AG04450 (cell line): Measurements from ENCODE around the gene SLC46A3. TPM values are rescaled to one million over a fixed set of nuclear protein-coding genes. Genes with fewer than 3 reads are reported as not detected.

ENCODE experiments used
- CTCF ChIA-PET: fragments of 300-600, 350-600 bp; formaldehyde crosslinking; extraction: SDS; loops from one replicate; lab custom pipeline; 2022; ENCODE audit warnings: antibody characterized with exemption, inconsistent platforms; lab: Charles Lee
- POLR2A ChIA-PET: fragments of 350-600 bp; formaldehyde crosslinking; extraction: SDS; loops from one replicate; lab custom pipeline; 2021; ENCODE audit warnings: antibody characterized with exemption, inconsistent platforms; lab: Yijun Ruan, JAX
- DNase-seq: peaks from one replicate; pipeline ENCODE4 v3.0.0-alpha.2; 2011; ENCODE audit warnings: low read depth, low spot score
- H3K27ac ChIP-seq: one replicate; pipeline ENCODE4 v1.5.1; 2012; ENCODE audit warnings: low read depth, low read length, control low read depth
- H3K27me3 ChIP-seq: one replicate; pipeline ENCODE4 v1.6.0; 2012; ENCODE audit warnings: low read length; ENCODE audit not compliant: control insufficient read depth, insufficient read depth
- H3K4me3 ChIP-seq: 2 replicates; pipeline ENCODE4 v1.5.1; 2011; ENCODE audit warnings: mild to moderate bottlenecking, low read depth, low read length, control low read depth
- H3K9me3 ChIP-seq: 2 replicates; pipeline ENCODE4 v1.5.1; 2012; ENCODE audit warnings: low read length; ENCODE audit not compliant: control insufficient read depth, insufficient read depth
- polyA plus RNA-seq: library from polyadenylated mRNA; depleted of rRNA; stranded (reverse); fragments of >200 nt; gene quantifications from 2 replicates; pipeline ENCODE4 v1.2.3, GENCODE V29; 2011; rRNA removed
- small RNA-seq: library from RNA; depleted of rRNA; stranded (forward); fragments of <200 nt; gene quantifications from one replicate; pipeline ENCODE3, GENCODE V24; 2012; ENCODE audit warnings: low read depth; ENCODE audit not compliant: insufficient read length
- TF ChIP-seq, protein P1 (sequence below): IDR thresholded peaks from 2 replicates; pipeline ENCODE4 v1.5.1; 2011; ENCODE audit warnings: low read depth, low read length, control low read depth, inconsistent platforms

SLC46A3 gene
- polyA plus RNA-seq, 1 experiment: 5.2 TPM

- H3K4me3 ChIP-seq: no peak overlapping the region
- H3K9me3 ChIP-seq: no peaks in the 10 kb centered on the region; the same call in 1 of the 2 replicates
- no peaks in the 10 kb centered on the region for H3K27me3 ChIP-seq
- H3K27ac ChIP-seq: no peak overlapping the region
- no peak for DNase-seq
- ChIA-PET CTCF (interaction anchor here (0.8 kb wide), 2 partner anchors 332 to 343 kb away, joined by 3 read pairs; no protein-coding TSS in a partner anchor), POLR2A (no interaction called here)
- TF ChIP-seq, protein P1, sequence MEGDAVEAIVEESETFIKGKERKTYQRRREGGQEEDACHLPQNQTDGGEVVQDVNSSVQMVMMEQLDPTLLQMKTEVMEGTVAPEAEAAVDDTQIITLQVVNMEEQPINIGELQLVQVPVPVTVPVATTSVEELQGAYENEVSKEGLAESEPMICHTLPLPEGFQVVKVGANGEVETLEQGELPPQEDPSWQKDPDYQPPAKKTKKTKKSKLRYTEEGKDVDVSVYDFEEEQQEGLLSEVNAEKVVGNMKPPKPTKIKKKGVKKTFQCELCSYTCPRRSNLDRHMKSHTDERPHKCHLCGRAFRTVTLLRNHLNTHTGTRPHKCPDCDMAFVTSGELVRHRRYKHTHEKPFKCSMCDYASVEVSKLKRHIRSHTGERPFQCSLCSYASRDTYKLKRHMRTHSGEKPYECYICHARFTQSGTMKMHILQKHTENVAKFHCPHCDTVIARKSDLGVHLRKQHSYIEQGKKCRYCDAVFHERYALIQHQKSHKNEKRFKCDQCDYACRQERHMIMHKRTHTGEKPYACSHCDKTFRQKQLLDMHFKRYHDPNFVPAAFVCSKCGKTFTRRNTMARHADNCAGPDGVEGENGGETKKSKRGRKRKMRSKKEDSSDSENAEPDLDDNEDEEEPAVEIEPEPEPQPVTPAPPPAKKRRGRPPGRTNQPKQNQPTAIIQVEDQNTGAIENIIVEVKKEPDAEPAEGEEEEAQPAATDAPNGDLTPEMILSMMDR: no peak
Measured at GRCh38 chr13:28654276-28654675, 64.5 kb downstream of the SLC46A3 start.

- ChIA-PET POLR2A (no interaction called here), CTCF (no interaction called here)
- TF ChIP-seq, protein P1: no peak
- no peak for DNase-seq
- Histone ChIP-seq H3K27me3 (no peaks in the 10 kb centered on the region), H3K4me3 (no peak overlapping the region), H3K27ac (no peak overlapping the region), H3K9me3 (no peaks in the 10 kb centered on the region)
Measured at GRCh38 chr13:28653111-28653510, 65.7 kb downstream of the SLC46A3 start.

GRCh38 chr13:28651810-28652401, 66.9 kb downstream of the SLC46A3 start:
- ChIA-PET POLR2A (no interaction called here), CTCF (interaction anchor here (0.6 kb wide), 1 partner anchor 303 kb away, joined by 3 read pairs; no protein-coding TSS in a partner anchor)
- no peak for DNase-seq
- TF ChIP-seq, protein P1: no peak
- Histone ChIP-seq H3K27me3 (no peaks in the 10 kb centered on the region), H3K9me3 (no peaks in the 10 kb centered on the region), H3K27ac (no peak overlapping the region), H3K4me3 (no peak overlapping the region)

DNA sequence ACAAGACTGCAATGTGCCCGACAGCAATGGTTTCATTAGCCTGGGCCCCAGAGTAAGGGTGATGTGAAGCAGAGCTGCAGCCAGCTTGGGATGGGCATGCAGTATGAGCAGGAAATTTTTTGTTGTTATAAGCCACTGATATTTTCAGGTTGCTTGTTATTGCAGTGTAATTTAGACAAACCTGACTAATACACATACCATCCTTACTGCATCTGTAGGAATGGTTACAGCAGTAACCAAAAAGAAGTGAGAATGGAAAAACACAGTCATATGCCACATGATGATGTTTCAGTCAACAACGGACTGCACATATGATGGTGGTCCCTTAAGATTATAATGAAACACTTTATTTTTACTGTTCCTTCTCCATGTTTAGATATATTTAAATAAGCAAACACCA, 68.5 kb downstream of the SLC46A3 start:
- Histone ChIP-seq H3K27me3 (no peaks in the 10 kb centered on the region), H3K9me3 (no peaks in the 10 kb centered on the region), H3K27ac (no peak overlapping the region), H3K4me3 (no peak overlapping the region)
- no peak for DNase-seq
- TF ChIP-seq, protein P1: 0 out of 2 replicates have a peak, but pooled peaks have one; percentile 1
- POLR2A ChIA-PET: no interaction called here
- CTCF ChIA-PET: no interaction called here

Small RNAs within 50 kb of the gene (small RNA-seq; reads per million reads assigned to genes)
- gene RNU6-53P: not detected

Other genes starting within 250 kb of the SLC46A3 start
- gene FLT1, start 223.8 kb downstream of the SLC46A3 start, polyA plus RNA-seq: 2.3 and 2.4 TPM in 2 replicates
- gene POMP, start 59.8 kb downstream of the SLC46A3 start, polyA plus RNA-seq: 89.6 and 117 TPM in 2 replicates
- gene MTUS2, start 101.4 kb upstream of the SLC46A3 start, polyA plus RNA-seq: 0.02 TPM in 1 of 2 replicates, not detected in the other